ENCODE data around the gene KLRC4.

GRCh38 chr12:10448236-10448635, 38.7 kb upstream of the KLRC4 start:
- TF ChIP-seq SIN3A (IDR thresholded peaks at IDR 0.05; ENCODE audit: borderline replicate concordance, insufficient read depth, low read length) (no peak), REST (IDR thresholded peaks at IDR 0.05; ENCODE audit: insufficient read depth in 1 of 2, low read depth in 2 of 2, low read length in 2 of 2) (no peak), POLR2AphosphoS5 (IDR thresholded peaks at IDR 0.05; ENCODE audit: low read depth, low read length) (no peak), TAF1 (IDR thresholded peaks at IDR 0.05; ENCODE audit: borderline replicate concordance, insufficient read depth, low read length) (no peak), FOXP2 (optimal IDR thresholded peaks at IDR 0.05; ENCODE audit: borderline replicate concordance, extremely low read depth, extremely low read length, insufficient read depth) (no peak)

All from PFSK-1 (cell line).